Ishikawa (cell line): Measurements from ENCODE around the gene GRK3.

Source experiments
- CEBPB ChIP-seq: IDR thresholded peaks from 2 replicates; pipeline ENCODE4 v1.6.1; 2012
- CREB1 ChIP-seq: IDR thresholded peaks from 2 replicates; pipeline ENCODE4 v1.6.1; 2012; ENCODE audit warnings: low read depth
- EP300 ChIP-seq: IDR thresholded peaks from 2 replicates; pipeline ENCODE4 v1.6.1; 2012; ENCODE audit warnings: borderline replicate concordance
- FOXM1 ChIP-seq: IDR thresholded peaks from 2 replicates; pipeline ENCODE4 v1.6.1; 2012; ENCODE audit warnings: low read depth, borderline replicate concordance
- NFIC ChIP-seq: IDR thresholded peaks from 2 replicates; pipeline ENCODE4 v1.6.1; 2012
- RAD21 ChIP-seq: IDR thresholded peaks from 2 replicates; pipeline ENCODE4 v1.6.1; 2012; ENCODE audit warnings: low read depth
- TAF1 ChIP-seq: IDR thresholded peaks from 2 replicates; pipeline ENCODE4 v1.6.1; 2012; ENCODE audit warnings: low read depth, mild to moderate bottlenecking
- YY1 ChIP-seq: IDR thresholded peaks from 2 replicates; pipeline ENCODE4 v1.6.1; 2012; ENCODE audit warnings: low read depth
- ZBTB7A ChIP-seq: IDR thresholded peaks from 2 replicates; pipeline ENCODE4 v1.6.1; 2012; ENCODE audit warnings: low read depth

GRCh38 chr22:25750569-25751173 is 186.2 kb downstream of the GRK3 start:
- TF ChIP-seq TAF1 (no peak), CEBPB (no peak), NFIC (no peak), FOXM1 (no peak), EP300 (no peak), YY1 (no peak), CREB1 (no peak), ZBTB7A (no peak), RAD21 (no peak)
